ENCODE measurements around the gene R3HCC1L. TPM values are rescaled to one million over a fixed set of nuclear protein-coding genes. Genes with fewer than 3 reads are reported as not detected.

The R3HCC1L gene
- total and polyA plus RNA-seq, 5 experiments from 2014 or later = 7.3 to 28.8 (median 14.2) TPM

DNA sequence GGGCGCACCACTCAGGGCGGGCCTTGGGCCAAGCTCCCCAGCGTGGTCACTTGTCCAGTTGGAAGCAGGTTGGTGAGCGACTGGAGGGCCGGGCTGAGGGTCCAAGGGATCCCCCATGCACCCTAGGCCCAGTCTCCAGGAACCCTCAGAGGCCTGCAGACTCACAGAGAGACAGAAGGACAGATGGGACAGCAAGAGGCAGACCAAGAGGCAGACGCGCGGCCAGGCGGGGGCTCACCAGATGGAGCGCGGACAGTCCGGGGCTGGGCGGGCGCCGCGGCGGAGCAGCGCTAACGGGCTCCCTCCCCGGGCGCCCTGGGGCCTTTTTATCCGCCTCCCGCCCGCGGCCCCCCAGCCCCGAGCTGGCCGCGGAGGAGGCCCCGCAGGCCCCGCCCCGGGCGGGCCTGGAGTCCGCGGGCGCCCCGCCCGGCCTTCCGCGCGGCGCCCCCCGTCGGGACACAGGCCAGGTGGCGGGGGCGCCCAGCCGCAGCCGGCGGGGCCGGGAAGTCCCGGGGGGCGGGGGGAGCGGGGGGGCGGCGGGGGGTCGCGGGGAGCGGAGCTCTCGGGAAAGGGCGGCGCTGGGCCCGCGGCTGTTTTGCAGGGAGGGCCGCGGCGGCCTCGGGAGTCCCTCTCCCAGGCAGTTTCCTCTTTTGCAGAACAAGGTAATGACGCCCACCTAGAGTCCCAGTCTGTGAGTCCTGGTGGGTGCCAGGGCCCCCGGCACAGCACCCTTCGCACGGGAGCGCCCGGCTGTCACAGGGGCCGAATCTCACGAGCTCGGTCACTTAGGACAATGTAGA is 133.6 kb downstream of the R3HCC1L start, which contains the start of gene LOXL4:
Gene LOXL4, minus strand, starts transcription at position 301 of the 800 bp plus-strand sequence. CDS start 5,175 bp downstream, outside the sequence.
- peaks cover 0 to 7% (median 5%) of the 10 kb centered on the region in 4 donors for H3K4me1 Mint-ChIP-seq
- DNase-seq (no peak), ATAC-seq (peak; percentile 64 to 65)
- peaks cover 0 to 2% (median 0%) of the 10 kb centered on the region in 3 donors for H3K36me3 Mint-ChIP-seq
- peaks cover 16 to 53% (median 18%) of the 10 kb centered on the region in 5 donors for H3K27me3 Mint-ChIP-seq
- POLR2A ChIA-PET = no interaction called here
- no peaks in the 10 kb centered on the region for H3K9me3 Mint-ChIP-seq
- H3K4me3 Mint-ChIP-seq = peak within 1 kb of the TSS; percentile 61 to 87 (median 74)
- H3K27ac Mint-ChIP-seq = peak within 1 kb of the TSS in 6 of 10 donors; percentile 14 to 79 (median 34)

DNA sequence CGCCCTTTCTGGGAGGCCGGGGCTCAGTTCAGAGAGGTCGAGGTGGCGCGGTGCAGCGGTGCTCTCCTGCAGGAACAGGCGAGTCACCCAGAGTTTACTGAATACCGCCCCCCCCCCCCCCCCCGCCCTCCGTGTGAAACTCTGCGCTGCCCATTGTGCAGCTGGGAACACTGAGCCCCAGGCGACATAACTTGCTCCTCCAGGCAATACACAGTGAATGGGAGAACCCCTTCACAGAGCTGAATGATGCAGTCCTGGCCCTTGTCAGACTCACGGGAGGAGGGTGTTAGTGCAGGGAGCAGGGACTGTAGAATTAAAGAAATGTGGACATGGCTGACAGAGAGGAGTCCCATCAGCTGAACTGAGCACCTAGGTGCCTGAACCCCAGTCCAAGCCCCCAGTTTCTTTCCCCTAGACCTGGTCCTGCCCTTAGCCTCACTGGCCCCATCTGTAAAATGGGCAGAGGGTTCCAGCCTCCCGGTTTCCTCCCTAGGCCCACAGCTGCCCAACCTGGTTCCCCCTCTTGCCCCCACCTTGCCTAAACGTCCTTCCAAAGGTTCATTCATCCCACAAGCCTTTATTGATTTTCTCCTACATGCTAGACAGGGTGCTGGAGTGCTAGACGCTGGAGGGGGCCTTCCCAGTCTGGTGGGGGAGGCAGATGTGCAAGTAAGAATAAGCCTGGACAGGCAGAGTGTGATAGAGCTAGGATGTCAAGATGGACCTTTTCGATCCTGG is 134.4 kb downstream of the R3HCC1L start:
- DNase-seq = no peak
- H3K36me3 Mint-ChIP-seq = peaks cover 0 to 2% (median 0%) of the 10 kb centered on the region in 3 donors
- H3K4me3 Mint-ChIP-seq = peak overlapping the region; percentile 61 to 85 (median 74)
- peaks cover 0 to 3% (median 0%) of the 10 kb centered on the region in 9 donors for H3K9me3 Mint-ChIP-seq
- ATAC-seq = peak in 1 of 2 donors; percentile 23
- H3K27me3 Mint-ChIP-seq = peaks cover 16 to 60% (median 22%) of the 10 kb centered on the region in 5 donors
- POLR2A ChIA-PET = no interaction called here
- peak overlapping the region in 3 of 10 donors; percentile 25 to 65 (median 43) for H3K27ac Mint-ChIP-seq
- H3K4me1 Mint-ChIP-seq = peaks cover 0 to 7% (median 5%) of the 10 kb centered on the region in 4 donors

DNA sequence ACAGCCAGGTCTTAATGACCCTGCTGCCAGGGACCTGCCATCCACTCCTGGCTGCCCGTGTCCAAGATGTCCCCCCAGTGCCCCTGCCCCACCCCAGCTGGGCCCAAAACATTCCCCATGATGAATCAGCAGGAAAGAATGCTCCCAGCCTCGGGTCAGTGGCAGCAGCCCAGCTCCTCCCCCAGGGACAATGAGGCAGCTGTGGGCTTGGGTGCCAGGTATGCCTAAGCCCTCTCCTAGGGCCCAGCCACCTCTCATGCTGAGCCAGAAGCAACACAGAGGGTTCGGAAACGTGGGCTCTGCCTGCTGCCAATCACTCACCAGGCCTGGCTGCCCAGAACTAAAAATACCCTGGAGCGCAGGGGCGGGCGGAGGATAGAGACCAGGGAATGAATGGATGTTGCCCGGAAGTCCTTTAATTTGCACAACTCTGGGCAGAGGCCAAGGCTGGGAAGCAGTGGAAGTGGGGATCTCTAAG is 135.0 kb downstream of the R3HCC1L start:
- POLR2A ChIA-PET = no interaction called here
- H3K4me3 Mint-ChIP-seq = peak overlapping the region in 5 of 10 donors; percentile 53 to 81 (median 73)
- peaks cover 0 to 3% (median 0%) of the 10 kb centered on the region in 9 donors for H3K9me3 Mint-ChIP-seq
- DNase-seq (no peak), ATAC-seq (no peak)
- peaks cover 16 to 61% (median 24%) of the 10 kb centered on the region in 5 donors for H3K27me3 Mint-ChIP-seq
- peaks cover 0 to 2% (median 0%) of the 10 kb centered on the region in 3 donors for H3K36me3 Mint-ChIP-seq
- peak overlapping the region in 1 of 10 donors; percentile 43 for H3K27ac Mint-ChIP-seq
- peaks cover 0 to 7% (median 3%) of the 10 kb centered on the region in 4 donors for H3K4me1 Mint-ChIP-seq

DNA sequence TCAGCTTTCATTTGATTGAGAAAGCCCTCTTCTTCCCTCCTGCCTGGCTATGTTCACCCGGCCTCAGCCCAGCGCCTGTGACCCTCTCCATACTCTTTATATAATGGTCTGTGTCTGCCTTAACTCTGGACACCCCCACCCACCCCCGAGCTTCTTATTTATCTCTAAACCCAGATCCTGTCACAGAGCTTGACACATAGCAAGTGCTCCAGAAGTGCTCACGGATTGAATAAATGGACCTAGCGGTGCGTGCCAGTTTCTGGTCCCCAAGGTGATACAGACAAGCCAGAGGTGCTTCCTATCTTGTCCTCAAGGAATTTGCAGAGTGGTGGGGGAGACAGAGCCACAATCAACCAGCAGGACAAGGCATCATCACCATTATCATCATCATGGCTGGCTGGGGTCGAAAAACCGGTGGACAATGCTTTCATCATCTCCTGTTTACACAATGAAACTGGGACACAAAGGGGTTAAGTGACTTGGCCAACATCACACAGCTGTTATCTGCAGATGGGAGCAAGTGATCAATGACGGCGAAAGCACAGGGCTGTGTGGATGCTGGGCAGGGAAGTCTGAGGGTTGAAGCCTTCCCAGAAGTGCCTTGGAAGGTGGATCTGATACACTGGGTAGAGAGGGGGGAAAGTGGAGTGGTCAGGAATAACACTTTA is 135.8 kb downstream of the R3HCC1L start:
- Mint-ChIP-seq H3K4me3 (peak overlapping the region in 4 of 10 donors; percentile 5 to 33 (median 23)), H3K9me3 (peaks cover 0 to 3% (median 0%) of the 10 kb centered on the region in 9 donors), H3K36me3 (peaks cover 0 to 2% (median 0%) of the 10 kb centered on the region in 3 donors), H3K4me1 (peaks cover 0 to 7% (median 3%) of the 10 kb centered on the region in 4 donors), H3K27me3 (peaks cover 16 to 61% (median 25%) of the 10 kb centered on the region in 5 donors), H3K27ac (no peak overlapping the region)
- POLR2A ChIA-PET = no interaction called here
- no peak for DNase-seq
- no peak for ATAC-seq

DNA sequence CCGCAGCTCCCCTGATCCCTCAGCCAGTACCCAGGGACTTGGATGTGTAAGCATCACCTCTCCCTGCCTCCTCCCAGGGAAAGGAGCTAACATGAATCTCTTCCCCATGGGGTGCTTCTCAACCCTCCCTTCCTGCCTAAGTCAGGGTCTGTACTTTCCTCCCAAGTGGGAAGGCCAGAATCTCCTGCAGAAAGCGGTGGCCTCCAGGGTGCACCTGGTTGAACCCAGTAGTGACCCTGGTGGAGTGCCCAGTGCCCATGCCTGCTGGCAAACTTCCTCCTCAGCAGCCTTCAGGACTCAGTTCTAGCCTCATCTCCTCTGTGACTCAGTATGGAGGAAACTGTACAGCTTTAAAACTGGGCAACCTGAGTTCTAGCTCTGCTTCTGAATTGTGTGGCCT is 136.3 kb downstream of the R3HCC1L start:
- DNase-seq (no peak), ATAC-seq (no peak)
- Mint-ChIP-seq H3K36me3 (peaks cover 0 to 2% (median 0%) of the 10 kb centered on the region in 3 donors), H3K9me3 (peaks cover 0 to 4% (median 0%) of the 10 kb centered on the region in 9 donors), H3K27me3 (peaks cover 16 to 60% (median 25%) of the 10 kb centered on the region in 5 donors), H3K4me1 (peaks cover 0 to 7% (median 3%) of the 10 kb centered on the region in 4 donors), H3K27ac (no peak overlapping the region), H3K4me3 (no peak overlapping the region)
- POLR2A ChIA-PET = no interaction called here

DNA sequence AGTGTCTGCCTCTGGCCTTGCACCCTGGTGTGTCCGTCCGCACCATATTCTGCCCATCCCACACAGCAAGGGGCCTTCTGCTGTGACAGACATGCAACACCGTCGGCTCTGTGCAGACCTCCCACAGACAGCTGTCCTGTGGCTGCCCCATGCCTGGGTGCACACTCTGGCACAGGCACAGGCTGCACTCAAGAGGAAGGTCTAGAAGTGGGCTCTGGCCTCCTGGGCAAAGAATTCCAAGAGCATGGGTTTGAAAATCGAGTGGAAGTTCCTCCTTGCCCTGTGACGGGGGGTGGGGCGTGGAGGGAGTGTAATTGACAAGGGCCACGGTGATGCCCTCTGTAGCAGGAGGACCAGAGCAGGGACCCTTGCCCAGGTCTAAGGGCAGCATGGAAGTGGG is 137.8 kb downstream of the R3HCC1L start:
- Mint-ChIP-seq H3K27ac (peak overlapping the region in 2 of 10 donors; percentile 44 to 52), H3K27me3 (peaks cover 16 to 61% (median 25%) of the 10 kb centered on the region in 5 donors)
- DNase-seq = peak in 1 of 10 donors; percentile 14

DNA sequence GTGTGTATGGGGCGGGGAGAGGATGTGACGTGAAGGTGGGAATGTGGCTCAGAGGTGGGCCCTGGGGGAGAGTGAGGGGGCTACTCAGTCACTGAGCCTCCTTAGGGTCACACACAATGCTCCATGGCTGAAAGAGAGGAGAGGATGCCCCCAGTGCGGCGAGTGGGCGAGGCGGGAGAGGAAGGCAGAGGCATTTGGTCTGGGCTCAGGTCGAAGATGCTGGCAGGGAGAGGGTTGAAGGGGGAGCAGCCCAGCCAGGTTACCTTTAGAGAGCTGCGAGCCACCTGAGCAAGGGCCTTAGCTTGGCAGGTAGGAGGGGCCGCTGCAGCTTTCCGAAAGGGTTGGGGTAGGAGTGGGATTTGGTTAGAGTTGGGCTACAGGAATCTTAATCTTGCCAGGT is 138.2 kb downstream of the R3HCC1L start:
- peaks cover 16 to 61% (median 25%) of the 10 kb centered on the region in 5 donors for H3K27me3 Mint-ChIP-seq
- H3K9me3 Mint-ChIP-seq = peaks cover 0 to 10% (median 0%) of the 10 kb centered on the region in 9 donors
- ATAC-seq (no peak), DNase-seq (peak in 1 of 10 donors; percentile 6)
- H3K4me1 Mint-ChIP-seq = peaks cover 0 to 7% (median 1%) of the 10 kb centered on the region in 4 donors
- peak overlapping the region in 2 of 10 donors; percentile 52 to 63 for H3K27ac Mint-ChIP-seq
- H3K36me3 Mint-ChIP-seq = no peaks in the 10 kb centered on the region
- POLR2A ChIA-PET = no interaction called here
- no peak overlapping the region for H3K4me3 Mint-ChIP-seq

More for the DNA sequence above, 137.8 kb downstream of the R3HCC1L start:
- peaks cover 0 to 7% (median 1%) of the 10 kb centered on the region in 4 donors for H3K4me1 Mint-ChIP-seq
- no peak for ATAC-seq
- H3K9me3 Mint-ChIP-seq = peaks cover 0 to 10% (median 0%) of the 10 kb centered on the region in 9 donors
- POLR2A ChIA-PET = no interaction called here
- H3K4me3 Mint-ChIP-seq = no peak overlapping the region
- H3K36me3 Mint-ChIP-seq = no peaks in the 10 kb centered on the region

DNA sequence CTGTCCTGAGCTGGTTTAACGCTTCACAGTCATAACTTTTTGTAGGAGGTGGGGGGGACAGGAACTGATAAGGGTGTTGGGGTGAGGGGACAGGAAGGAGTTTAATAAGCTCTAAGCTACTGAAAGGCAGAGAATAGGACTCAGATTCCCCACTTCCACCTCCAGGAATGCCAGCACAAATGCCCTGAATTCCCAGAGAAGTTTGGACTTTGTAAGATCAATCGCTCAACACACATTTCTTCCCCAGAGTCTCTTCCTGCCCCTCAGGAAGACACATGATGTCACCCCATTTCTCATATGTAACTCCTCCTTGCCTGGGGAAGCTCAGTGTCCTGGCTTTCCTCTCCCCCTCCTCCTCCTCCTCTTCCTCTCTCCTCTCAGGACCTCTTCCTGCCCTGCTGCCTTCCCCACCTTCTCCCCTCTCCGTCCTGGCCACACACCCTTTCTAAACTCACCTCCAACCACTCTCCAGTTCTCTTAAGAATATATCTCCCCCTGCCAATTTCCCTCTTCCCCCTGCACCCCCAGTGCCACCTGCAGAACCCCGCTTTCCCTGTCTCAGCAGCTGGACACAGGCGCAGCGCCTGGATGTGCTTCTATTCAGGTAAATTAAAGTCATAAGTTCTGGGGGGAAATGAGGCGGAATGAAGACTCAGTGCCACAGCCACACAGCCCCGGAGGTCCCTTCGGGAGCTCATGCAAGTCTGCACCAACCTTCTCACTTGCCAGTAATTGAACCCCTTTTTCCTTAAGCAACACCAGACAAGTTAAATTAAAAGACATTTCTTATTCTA is 138.8 kb downstream of the R3HCC1L start:
- H3K4me3 Mint-ChIP-seq = no peak overlapping the region
- DNase-seq (peak in 1 of 10 donors; percentile 8), ATAC-seq (no peak)
- peaks cover 16 to 63% (median 26%) of the 10 kb centered on the region in 5 donors for H3K27me3 Mint-ChIP-seq
- no peaks in the 10 kb centered on the region for H3K36me3 Mint-ChIP-seq
- POLR2A ChIA-PET = no interaction called here
- peaks cover 0 to 10% (median 0%) of the 10 kb centered on the region in 9 donors for H3K9me3 Mint-ChIP-seq
- peak overlapping the region in 2 of 10 donors; percentile 7 to 52 for H3K27ac Mint-ChIP-seq
- peaks cover 0 to 5% (median 1%) of the 10 kb centered on the region in 4 donors for H3K4me1 Mint-ChIP-seq

DNA sequence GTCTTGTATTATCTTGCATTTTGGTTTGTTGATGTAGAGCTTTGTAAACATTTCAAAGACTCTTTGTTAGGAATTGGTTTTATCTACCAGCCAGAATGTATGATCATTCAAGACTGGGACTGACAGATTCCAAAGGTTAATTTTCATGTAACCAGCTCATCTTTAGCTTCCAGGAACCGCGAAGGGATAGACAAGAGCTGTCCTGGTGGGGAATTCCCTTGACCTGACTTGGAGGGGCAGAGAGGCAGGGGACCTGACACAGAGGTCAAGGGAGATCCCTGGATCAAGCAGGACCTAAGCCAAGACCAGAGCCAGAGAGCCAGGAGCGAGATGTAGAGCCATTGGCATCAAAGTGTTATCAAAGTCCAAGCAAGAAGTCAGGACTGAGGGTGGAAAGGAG is 140.1 kb downstream of the R3HCC1L start:
- Mint-ChIP-seq H3K9me3 (peaks cover 0 to 13% (median under 1%) of the 10 kb centered on the region in 9 donors), H3K4me1 (no peaks in the 10 kb centered on the region), H3K27ac (no peak overlapping the region), H3K4me3 (no peak overlapping the region), H3K36me3 (peaks cover 0 to 3% (median 1%) of the 10 kb centered on the region in 3 donors), H3K27me3 (peaks cover 13 to 67% (median 27%) of the 10 kb centered on the region in 5 donors)
- no peak for ATAC-seq
- POLR2A ChIA-PET = no interaction called here
- DNase-seq = no peak

DNA sequence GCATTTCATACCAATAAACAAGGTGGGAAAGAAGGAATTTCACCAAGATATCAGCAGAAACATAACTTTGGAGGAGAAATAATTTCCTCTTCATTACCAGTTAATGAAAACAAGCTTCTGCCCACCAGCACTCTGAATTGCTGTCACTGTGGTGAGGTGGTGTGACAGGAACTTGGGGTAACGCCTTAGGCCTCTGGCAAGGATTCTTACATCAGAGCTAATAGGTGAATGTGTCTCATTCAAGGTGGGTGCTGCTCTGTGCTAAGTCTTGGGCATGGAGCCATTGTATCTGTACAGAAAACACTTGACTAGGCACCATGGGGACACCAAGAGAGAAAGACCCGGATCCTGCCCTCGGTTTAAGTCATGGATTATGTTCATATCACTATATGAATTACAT is 141.9 kb downstream of the R3HCC1L start:
- H3K27me3 Mint-ChIP-seq = peaks cover 12 to 55% (median 36%) of the 10 kb centered on the region in 5 donors
- no peak overlapping the region for H3K4me3 Mint-ChIP-seq
- H3K9me3 Mint-ChIP-seq = peaks cover 0 to 25% (median 9%) of the 10 kb centered on the region in 9 donors
- DNase-seq (no peak), ATAC-seq (no peak)
- POLR2A ChIA-PET = no interaction called here
- no peaks in the 10 kb centered on the region for H3K4me1 Mint-ChIP-seq
- peaks cover 0 to 12% (median 5%) of the 10 kb centered on the region in 3 donors for H3K36me3 Mint-ChIP-seq
- H3K27ac Mint-ChIP-seq = no peak overlapping the region

DNA sequence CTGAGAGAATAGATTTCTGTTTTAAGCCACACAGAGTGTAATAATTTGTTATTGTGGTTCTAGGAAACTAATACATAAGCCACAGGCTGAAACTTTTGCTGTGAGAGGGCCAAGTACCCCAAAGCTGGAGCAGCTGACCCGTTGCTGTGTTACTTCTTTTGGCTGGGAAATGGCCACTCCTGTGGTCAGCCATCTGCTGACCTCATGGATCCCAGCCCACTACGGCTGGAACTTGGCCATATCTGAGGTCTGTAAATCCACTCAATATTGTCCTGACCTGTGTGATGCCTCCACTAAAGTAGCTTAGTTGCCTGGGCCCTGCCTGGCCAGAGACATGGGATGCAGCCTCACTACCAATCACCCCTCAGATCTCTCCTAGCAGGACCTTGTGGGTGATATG is 151.0 kb downstream of the R3HCC1L start:
- ATAC-seq = no peak
- Mint-ChIP-seq H3K9me3 (peaks cover 5 to 29% (median 16%) of the 10 kb centered on the region in 9 donors), H3K27ac (no peak overlapping the region), H3K27me3 (peaks cover 10 to 58% (median 23%) of the 10 kb centered on the region in 5 donors), H3K4me1 (no peaks in the 10 kb centered on the region), H3K36me3 (peaks cover 0 to 18% (median 9%) of the 10 kb centered on the region in 3 donors), H3K4me3 (no peak overlapping the region)
- POLR2A ChIA-PET = no interaction called here
- no peak for DNase-seq
